Measurements from ENCODE around the gene HOMER3. TPM values are rescaled to one million over a fixed set of nuclear protein-coding genes. Genes with fewer than 3 reads are reported as not detected.
"Not testable (repeated sequence)": the region's sequence is repeated elsewhere in the genome, so short reads cannot be mapped to it uniquely, and the experiment has no call there.

HOMER3 gene
- total RNA-seq, 1 donor: 18.9 TPM

GRCh38 chr19:18921593-18921992, 19.4 kb downstream of the HOMER3 start:
- Histone ChIP-seq H3K4me3 (ENCODE audit: low read length) (no peak overlapping the region), H3K27me3 (ENCODE audit: insufficient read depth, low read length) (no peaks in the 10 kb centered on the region), H3K9me3 (ENCODE audit: low read depth, low read length) (no peaks in the 10 kb centered on the region), H3K4me1 (ENCODE audit: insufficient read depth, low read length) (peaks cover 30% of the 10 kb centered on the region)

- H3K9me3 ChIP-seq (ENCODE audit: low read depth, low read length): no peaks in the 10 kb centered on the region
- H3K4me1 ChIP-seq (ENCODE audit: insufficient read depth, low read length): peaks cover 30% of the 10 kb centered on the region
- peak overlapping the region; percentile 78 for H3K4me3 ChIP-seq (ENCODE audit: low read length)
- no peaks in the 10 kb centered on the region for H3K27me3 ChIP-seq (ENCODE audit: insufficient read depth, low read length)
These were observed 20.6 kb downstream of the HOMER3 start for GRCh38 chr19:18920400-18920799.

GRCh38 chr19:18919900-18920214, 21.2 kb downstream of the HOMER3 start:
- Histone ChIP-seq H3K9me3 (ENCODE audit: low read depth, low read length) (no peaks in the 10 kb centered on the region), H3K4me3 (ENCODE audit: low read length) (peak overlapping the region; percentile 78), H3K4me1 (ENCODE audit: insufficient read depth, low read length) (peaks cover 30% of the 10 kb centered on the region), H3K27me3 (ENCODE audit: insufficient read depth, low read length) (no peaks in the 10 kb centered on the region)

DNA sequence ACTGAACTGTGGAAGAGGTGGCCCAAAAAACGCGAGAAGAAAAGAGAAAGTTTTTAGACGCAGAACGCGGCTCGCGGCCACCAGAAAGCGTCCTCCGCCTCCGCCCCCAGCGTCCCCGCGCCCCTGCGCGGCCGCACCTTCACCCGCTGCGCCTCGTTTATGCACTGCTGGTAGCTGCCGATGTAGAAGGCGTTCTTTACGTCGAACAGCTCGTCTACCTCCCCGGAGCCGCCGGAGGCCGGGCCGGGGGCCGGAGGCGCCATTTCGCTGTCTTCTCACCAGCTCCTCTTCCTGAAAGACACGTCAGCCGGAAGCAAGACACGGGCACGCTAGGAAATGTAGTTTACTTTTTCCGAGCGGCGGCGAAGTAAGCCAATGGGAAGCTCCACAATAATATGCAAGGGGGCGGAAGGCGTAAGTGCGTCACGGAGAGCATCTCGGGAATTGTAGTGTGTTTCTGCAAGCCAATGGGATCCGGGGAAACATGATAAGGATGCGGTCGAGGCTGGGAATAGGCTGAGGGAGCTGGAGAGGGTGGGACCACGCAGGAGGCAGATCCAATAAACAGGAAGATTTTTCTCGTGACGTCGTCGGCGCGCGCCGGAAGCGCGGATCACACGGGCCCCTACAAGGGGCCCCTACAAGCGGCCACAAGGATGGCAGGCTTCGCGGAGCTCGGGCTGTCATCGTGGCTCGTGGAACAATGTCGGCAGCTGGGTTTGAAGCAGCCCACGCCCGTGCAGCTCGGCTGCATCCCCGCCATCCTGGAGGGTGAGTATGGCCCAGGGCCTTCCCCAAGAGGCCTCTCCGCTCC, 21.7 kb downstream of the HOMER3 start, which contains the start of the genes COPE and DDX49:
Gene COPE (minus strand): TSS at position 302 of the 814 bp plus-strand sequence. CDS start 39 bp downstream, at position 263.
Gene DDX49 (plus strand): TSS at position 630 of the 814 bp plus-strand sequence. CDS start 27 bp downstream, at position 657.
- Histone ChIP-seq H3K9me3 (ENCODE audit: low read depth, low read length) (no peaks in the 10 kb centered on the region), H3K4me1 (ENCODE audit: insufficient read depth, low read length) (peaks cover 30% of the 10 kb centered on the region), H3K4me3 (ENCODE audit: low read length) (peak within 1 kb of the TSS; percentile 78), H3K27me3 (ENCODE audit: insufficient read depth, low read length) (no peaks in the 10 kb centered on the region)

DNA sequence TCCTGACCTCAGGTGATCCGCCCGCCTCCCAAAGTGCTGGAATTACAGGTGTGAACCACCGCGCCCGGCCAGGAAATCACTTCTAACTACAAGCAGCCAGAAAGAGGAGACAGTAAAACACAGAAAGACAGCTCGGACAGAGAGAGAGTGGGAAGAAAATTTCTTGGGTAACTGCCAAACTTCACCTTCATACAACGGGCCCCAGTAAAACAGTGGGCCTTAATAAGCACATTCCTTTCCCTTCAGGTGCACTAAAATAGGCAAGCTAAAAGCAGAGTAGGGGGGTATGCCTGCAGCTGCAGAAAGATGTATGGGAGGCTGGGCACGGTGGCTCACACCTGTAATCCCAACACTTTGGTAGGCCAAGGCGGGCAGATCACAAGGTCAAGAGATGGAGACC, 23.4 kb downstream of the HOMER3 start:
- H3K4me1 ChIP-seq (ENCODE audit: insufficient read depth, low read length): peaks cover 30% of the 10 kb centered on the region
- H3K4me3 ChIP-seq (ENCODE audit: low read length); H3K9me3 ChIP-seq (ENCODE audit: low read depth, low read length); H3K27me3 ChIP-seq (ENCODE audit: insufficient read depth, low read length): not testable (repeated sequence)

DNA sequence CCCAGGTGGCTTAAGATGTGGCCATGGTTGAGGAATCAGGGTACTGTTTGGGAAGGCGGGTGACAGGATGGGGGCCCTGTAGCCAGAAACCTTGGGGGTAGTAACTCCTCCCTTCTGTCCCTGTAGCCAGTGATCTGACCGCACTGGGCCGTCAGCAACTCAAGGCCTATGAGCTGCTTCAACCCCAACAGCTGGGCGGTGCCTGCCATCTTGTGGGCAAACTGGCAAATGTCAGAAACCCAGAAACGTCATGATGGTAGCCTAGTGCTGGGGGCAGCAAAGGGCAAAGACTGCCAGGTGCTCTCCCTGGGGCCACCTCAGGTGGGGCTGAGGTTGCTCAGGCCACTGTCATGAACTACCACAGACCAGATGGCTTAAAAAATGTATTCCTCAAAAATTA, 25.4 kb downstream of the HOMER3 start:
- peaks cover 25% of the 10 kb centered on the region for H3K4me1 ChIP-seq (ENCODE audit: insufficient read depth, low read length)
- no peaks in the 10 kb centered on the region for H3K27me3 ChIP-seq (ENCODE audit: insufficient read depth, low read length)
- no peak overlapping the region for H3K4me3 ChIP-seq (ENCODE audit: low read length)
- H3K9me3 ChIP-seq (ENCODE audit: low read depth, low read length): no peaks in the 10 kb centered on the region

- H3K4me3 ChIP-seq (ENCODE audit: low read length): no peak overlapping the region
- H3K27me3 ChIP-seq (ENCODE audit: insufficient read depth, low read length): no peaks in the 10 kb centered on the region
- H3K4me1 ChIP-seq (ENCODE audit: insufficient read depth, low read length): peaks cover 13% of the 10 kb centered on the region
- H3K9me3 ChIP-seq (ENCODE audit: low read depth, low read length): no peaks in the 10 kb centered on the region
These were observed 27.6 kb downstream of the HOMER3 start for GRCh38 chr19:18913466-18913865.

GRCh38 chr19:18912933-18913332, 28.1 kb downstream of the HOMER3 start:
- no peaks in the 10 kb centered on the region for H3K9me3 ChIP-seq (ENCODE audit: low read depth, low read length)
- H3K27me3 ChIP-seq (ENCODE audit: insufficient read depth, low read length): no peaks in the 10 kb centered on the region
- no peak overlapping the region for H3K4me3 ChIP-seq (ENCODE audit: low read length)
- peaks cover 8% of the 10 kb centered on the region for H3K4me1 ChIP-seq (ENCODE audit: insufficient read depth, low read length)

DNA sequence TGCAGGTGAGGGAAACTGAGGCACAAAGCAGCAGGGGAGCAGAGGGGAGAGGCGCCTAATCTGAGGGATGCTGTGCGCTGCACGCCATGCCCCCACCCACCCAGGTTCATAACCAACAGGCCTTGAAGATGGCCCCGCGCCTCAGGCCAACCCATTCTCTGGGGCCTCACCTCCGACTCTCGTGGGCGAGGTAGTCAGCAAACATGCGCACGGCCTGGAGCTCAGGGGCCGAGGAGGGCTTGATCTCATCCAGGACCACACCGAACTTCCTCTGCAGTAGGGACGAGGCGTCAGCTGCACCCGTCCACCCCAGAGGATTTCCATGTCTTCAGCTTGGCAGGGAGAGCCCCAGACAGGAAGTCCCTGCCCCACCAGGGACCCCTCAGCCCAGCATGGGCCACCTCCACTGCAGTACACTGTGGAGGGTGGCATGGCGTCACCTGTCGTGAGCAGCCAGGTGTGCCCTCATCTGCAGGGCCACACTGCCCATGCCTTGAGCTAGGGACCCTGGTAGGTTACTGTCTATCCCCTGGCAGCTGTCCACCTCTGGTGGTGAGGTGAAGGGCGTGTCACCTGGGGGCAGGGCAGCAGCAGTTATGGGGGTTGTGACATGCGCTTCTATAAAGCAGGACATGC, 30.1 kb downstream of the HOMER3 start:
- Histone ChIP-seq H3K4me3 (ENCODE audit: low read length) (no peak overlapping the region), H3K27me3 (ENCODE audit: insufficient read depth, low read length) (no peaks in the 10 kb centered on the region), H3K4me1 (ENCODE audit: insufficient read depth, low read length) (no peaks in the 10 kb centered on the region), H3K9me3 (ENCODE audit: low read depth, low read length) (no peaks in the 10 kb centered on the region)

GRCh38 chr19:18910010-18910409, 31.0 kb downstream of the HOMER3 start:
- Histone ChIP-seq H3K27me3 (ENCODE audit: insufficient read depth, low read length) (no peaks in the 10 kb centered on the region), H3K4me1 (ENCODE audit: insufficient read depth, low read length) (no peaks in the 10 kb centered on the region), H3K4me3 (ENCODE audit: low read length) (no peak overlapping the region), H3K9me3 (ENCODE audit: low read depth, low read length) (no peaks in the 10 kb centered on the region)

DNA sequence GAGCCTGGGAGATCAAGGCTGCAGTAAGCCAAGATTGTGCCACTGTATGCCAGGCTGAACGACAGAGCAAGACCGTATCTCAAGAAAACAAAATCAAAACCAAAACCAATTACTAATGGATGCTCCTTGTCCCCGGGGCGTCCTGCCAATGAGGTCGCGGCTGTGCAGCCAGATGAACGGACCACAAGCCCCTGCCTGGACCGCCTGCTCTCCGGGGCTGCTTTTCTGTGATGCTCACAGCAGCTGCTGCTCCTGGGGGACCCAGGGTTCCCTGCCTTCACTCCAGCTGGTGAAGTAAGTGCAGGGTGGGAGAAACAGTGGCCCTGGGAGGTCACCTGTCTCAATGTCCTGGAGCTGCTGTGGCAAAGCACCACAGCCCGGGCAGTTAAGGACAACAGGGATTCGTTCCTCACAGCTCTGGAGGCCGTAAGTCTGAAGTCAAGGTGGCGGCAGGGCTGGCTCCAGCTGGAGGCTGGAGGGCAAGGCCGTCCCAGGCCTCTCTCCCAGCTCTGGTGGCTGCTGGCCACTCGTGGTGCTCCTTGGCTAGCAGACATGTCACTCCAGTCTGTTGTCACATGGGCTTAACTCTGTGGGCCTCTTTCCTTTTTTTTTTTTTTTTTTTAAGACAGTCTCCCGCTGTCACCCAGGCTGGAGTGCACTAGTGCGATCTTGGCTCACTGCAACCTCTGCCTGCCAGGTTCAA, 31.9 kb downstream of the HOMER3 start:
- H3K9me3 ChIP-seq (ENCODE audit: low read depth, low read length): no peaks in the 10 kb centered on the region
- no peaks in the 10 kb centered on the region for H3K4me1 ChIP-seq (ENCODE audit: insufficient read depth, low read length)
- H3K4me3 ChIP-seq (ENCODE audit: low read length): no peak overlapping the region
- no peaks in the 10 kb centered on the region for H3K27me3 ChIP-seq (ENCODE audit: insufficient read depth, low read length)

DNA sequence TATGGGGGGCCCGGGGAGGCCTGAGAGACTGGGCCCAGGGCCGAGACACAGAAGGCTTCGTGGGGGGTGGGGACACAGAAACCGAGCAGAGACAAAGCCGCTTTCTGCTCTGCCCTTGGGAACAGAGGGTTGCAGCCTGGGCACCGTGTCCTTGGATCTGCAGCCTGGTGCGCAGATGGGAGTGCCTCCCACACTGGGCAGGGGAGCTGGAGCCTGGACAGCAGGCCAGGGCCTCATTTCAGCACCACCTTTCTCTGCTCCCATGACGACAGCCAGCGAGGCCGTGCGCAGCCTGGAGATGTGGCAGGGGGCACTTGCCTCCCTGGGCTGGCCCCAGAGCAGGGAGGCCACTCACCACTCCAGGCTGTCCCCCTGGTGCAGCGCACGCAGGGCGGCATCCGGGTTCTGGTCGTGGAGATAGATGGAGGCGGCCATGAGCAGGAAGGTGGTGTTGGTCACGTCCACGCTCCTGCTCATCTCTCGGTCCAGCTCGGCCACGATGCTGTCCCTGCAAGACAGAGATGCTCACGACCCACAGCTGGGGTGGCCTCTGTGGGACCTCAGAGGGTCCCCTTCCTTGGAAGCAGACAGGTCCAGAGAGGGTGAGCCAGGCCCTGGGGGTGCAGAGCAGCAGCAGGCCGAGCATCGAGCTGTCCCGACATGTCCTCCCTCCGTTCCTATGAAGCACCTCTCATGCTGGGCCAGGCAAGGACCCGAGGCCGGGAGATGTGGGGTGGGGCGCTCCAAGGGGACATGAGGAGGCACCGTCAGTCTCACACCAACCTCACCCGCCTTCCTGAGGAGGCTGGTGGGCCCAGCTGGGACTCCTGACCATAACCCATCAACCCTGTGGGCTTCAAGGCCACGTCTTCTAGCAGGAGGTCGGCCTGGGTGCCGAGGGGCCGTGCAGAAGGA, 34.2 kb downstream of the HOMER3 start:
- no peaks in the 10 kb centered on the region for H3K27me3 ChIP-seq (ENCODE audit: insufficient read depth, low read length)
- no peaks in the 10 kb centered on the region for H3K9me3 ChIP-seq (ENCODE audit: low read depth, low read length)
- no peaks in the 10 kb centered on the region for H3K4me1 ChIP-seq (ENCODE audit: insufficient read depth, low read length)
- no peak overlapping the region for H3K4me3 ChIP-seq (ENCODE audit: low read length)

GRCh38 chr19:18905513-18906236, 35.3 kb downstream of the HOMER3 start:
- Histone ChIP-seq H3K4me3 (ENCODE audit: low read length) (no peak overlapping the region), H3K27me3 (ENCODE audit: insufficient read depth, low read length) (no peaks in the 10 kb centered on the region), H3K4me1 (ENCODE audit: insufficient read depth, low read length) (no peaks in the 10 kb centered on the region), H3K9me3 (ENCODE audit: low read depth, low read length) (no peaks in the 10 kb centered on the region)

- Histone ChIP-seq H3K9me3 (ENCODE audit: low read depth, low read length) (no peaks in the 10 kb centered on the region), H3K4me1 (ENCODE audit: insufficient read depth, low read length) (no peaks in the 10 kb centered on the region), H3K27me3 (ENCODE audit: insufficient read depth, low read length) (no peaks in the 10 kb centered on the region), H3K4me3 (ENCODE audit: low read length) (no peak overlapping the region)
These were observed 36.0 kb downstream of the HOMER3 start for GRCh38 chr19:18905058-18905456.
